H1 (cell line): Measurements from ENCODE around the gene OBP2B. TPM values are rescaled to one million over a fixed set of nuclear protein-coding genes. Genes with fewer than 3 reads are reported as not detected.

Experiments
- CTCF ChIA-PET: fragments of 300-600 bp; sonication (Branson Sonifier 250); formaldehyde crosslinking; loops from one replicate; lab custom pipeline; 2021; ENCODE audit not compliant: partially characterized antibody; lab: Charles Lee
- POLR2A ChIA-PET: fragments of 300-600 bp; sonication (Branson Sonifier 250); formaldehyde crosslinking; loops from one replicate; lab custom pipeline; 2021; ENCODE audit warnings: inconsistent platforms; ENCODE audit not compliant: partially characterized antibody; lab: Charles Lee
- DNase-seq, 2 experiments: peaks; one replicate each; pipeline versions ENCODE4 v3.0.0 to v3.0.0-alpha.2; 2010 to 2022; ENCODE audit warnings: low spot score in 2 of 2, low read depth in 1 of 2, mixed read lengths in 1 of 2
- FAIRE-seq: peaks from 2 replicates; lab custom pipeline; 2011; peaks lifted over from hg19 to GRCh38; lab: Jason Lieb, UNC
- H2AFZ ChIP-seq: 2 replicates; pipeline ENCODE4 v1.8.1; 2012; ENCODE audit warnings: low read length, inconsistent platforms
- H2AK5ac ChIP-seq: 2 replicates; pipeline ENCODE4 v1.6.1; 2013; ENCODE audit warnings: low read depth, low read length
- H2BK120ac ChIP-seq: replicated peaks from 2 replicates; pipeline ENCODE3; 2013; ENCODE audit warnings: low read depth, low read length, inconsistent platforms
- H2BK12ac ChIP-seq: 2 replicates; pipeline ENCODE4 v1.6.1; 2013; ENCODE audit warnings: low read depth, low read length
- H2BK15ac ChIP-seq: 2 replicates; pipeline ENCODE4 v1.6.1; 2013; ENCODE audit warnings: low read length
- H2BK20ac ChIP-seq: 2 replicates; pipeline ENCODE4 v1.6.1; 2013; ENCODE audit warnings: low read length
- H2BK5ac ChIP-seq: 2 replicates; pipeline ENCODE4 v1.6.1; 2013; ENCODE audit warnings: low read depth, low read length
- H3K14ac ChIP-seq: 2 replicates; pipeline ENCODE4 v1.6.1; 2013; ENCODE audit warnings: inconsistent platforms; ENCODE audit not compliant: insufficient read length
- H3K18ac ChIP-seq: 2 replicates; pipeline ENCODE4 v1.6.1; 2013; ENCODE audit warnings: low read length; ENCODE audit errors: extremely low read depth
- H3K23ac ChIP-seq: 2 replicates; pipeline ENCODE4 v1.6.1; 2013; ENCODE audit warnings: inconsistent platforms; ENCODE audit not compliant: insufficient read length
- H3K23me2 ChIP-seq: 2 replicates; pipeline ENCODE4 v1.6.1; 2013; ENCODE audit warnings: low read depth, low read length
- H3K27ac ChIP-seq: 2 replicates; pipeline ENCODE4 v1.6.1; 2011; ENCODE audit warnings: low read depth, low read length, inconsistent platforms
- H3K27me3 ChIP-seq, 4 experiments: replicated peaks in 1 of 4; 1 replicate in 1 of 4; 2 replicates in 3 of 4; pipeline versions ENCODE4 v1.6.1 to v1.8.1; 2011 to 2013; ENCODE audit warnings: low read length in 3 of 4, mild to moderate bottlenecking in 3 of 4, inconsistent platforms in 2 of 4, mixed read lengths in 2 of 4, moderate library complexity in 1 of 4; ENCODE audit not compliant: control insufficient read depth in 3 of 4, insufficient read depth in 3 of 4; ENCODE audit errors: extremely low read depth in 1 of 4
- H3K36me3 ChIP-seq, 4 experiments: 2 replicates each; pipeline versions ENCODE4 v1.6.1 to v1.8.1; 2011 to 2013; ENCODE audit warnings: mild to moderate bottlenecking in 4 of 4, low read length in 3 of 4, moderate library complexity in 2 of 4, control low read depth in 1 of 4, inconsistent platforms in 1 of 4; ENCODE audit not compliant: insufficient read depth in 4 of 4, control insufficient read depth in 2 of 4
- H3K4ac ChIP-seq: replicated peaks from 2 replicates; pipeline ENCODE3; 2013; ENCODE audit warnings: low read length, low read depth, mixed read lengths, inconsistent platforms; ENCODE audit not compliant: insufficient read length
- H3K4me1 ChIP-seq, 4 experiments: replicated peaks in 1 of 4; 1 replicate in 1 of 4; 2 replicates in 3 of 4; pipeline versions ENCODE4 v1.6.1 to v1.8.1; 2011 to 2013; ENCODE audit warnings: low read length in 3 of 4, inconsistent platforms in 2 of 4, mixed read lengths in 1 of 4; ENCODE audit not compliant: insufficient read depth in 4 of 4, control insufficient read depth in 3 of 4
- H3K4me2 ChIP-seq, 2 experiments: 2 replicates each; pipeline versions ENCODE4 v1.6.1 to v1.8.1; 2011 to 2013; ENCODE audit warnings: low read depth in 2 of 2, low read length in 2 of 2, control low read depth in 1 of 2, inconsistent platforms in 1 of 2, mild to moderate bottlenecking in 1 of 2; ENCODE audit not compliant: insufficient read depth in 1 of 2
- H3K4me3 ChIP-seq, 4 experiments: fragments of 200-600, 300-600 bp in 1 of 4; sonication (generic), shearing (Covaris generic), sonication (Bioruptor Twin) in 1 of 4; 2 replicates each; pipeline versions ENCODE4 v1.5.1 to v1.8.1; 2011 to 2016; ENCODE audit warnings: low read length in 4 of 4, low read depth in 3 of 4, control low read depth in 2 of 4, inconsistent platforms in 2 of 4, mild to moderate bottlenecking in 2 of 4, mixed read lengths in 1 of 4, moderate library complexity in 1 of 4; ENCODE audit not compliant: insufficient read depth in 2 of 4; ENCODE audit errors: extremely low read depth in 1 of 4
- H3K56ac ChIP-seq: replicated peaks from 2 replicates; pipeline ENCODE3; 2013; ENCODE audit warnings: low read depth, mild to moderate bottlenecking, mixed read lengths, low read length, inconsistent platforms; ENCODE audit not compliant: insufficient read length
- H3K79me1 ChIP-seq: 2 replicates; pipeline ENCODE4 v1.6.1; 2013; ENCODE audit warnings: low read depth, low read length, control low read depth
- H3K79me2 ChIP-seq, 2 experiments: 2 replicates each; pipeline versions ENCODE4 v1.6.1 to v1.8.1; 2012 to 2013; ENCODE audit warnings: low read length in 2 of 2, mild to moderate bottlenecking in 2 of 2, inconsistent platforms in 1 of 2; ENCODE audit not compliant: insufficient read depth in 2 of 2, control insufficient read depth in 1 of 2
- H3K9ac ChIP-seq, 4 experiments: replicated peaks in 1 of 4; 1 replicate in 1 of 4; 2 replicates in 3 of 4; pipeline versions ENCODE4 v1.6.1 to v1.8.1; 2011 to 2013; ENCODE audit warnings: low read depth in 3 of 4, low read length in 3 of 4, control low read depth in 2 of 4, mild to moderate bottlenecking in 2 of 4, moderate library complexity in 2 of 4, inconsistent platforms in 1 of 4; ENCODE audit errors: extremely low read depth in 1 of 4
- H3K9me3 ChIP-seq, 2 experiments: 2 replicates each; pipeline versions ENCODE4 v1.6.1 to v1.8.1; 2012 to 2013; ENCODE audit warnings: mild to moderate bottlenecking in 2 of 2, moderate library complexity in 2 of 2, control low read depth in 1 of 2, inconsistent platforms in 1 of 2, low read depth in 1 of 2, low read length in 1 of 2, mixed read lengths in 1 of 2; ENCODE audit not compliant: insufficient read depth in 2 of 2
- H4K20me1 ChIP-seq, 2 experiments: replicated peaks in 1 of 2; 2 replicates each; pipeline versions ENCODE3 to v1.8.1; 2011 to 2013; ENCODE audit warnings: inconsistent platforms in 2 of 2, low read length in 2 of 2, mild to moderate bottlenecking in 1 of 2; ENCODE audit not compliant: insufficient read depth in 2 of 2, control insufficient read depth in 1 of 2
- H4K5ac ChIP-seq: 2 replicates; pipeline ENCODE4 v1.6.1; 2013; ENCODE audit warnings: low read length, low read depth, mixed read lengths, inconsistent platforms; ENCODE audit not compliant: insufficient read length
- H4K8ac ChIP-seq: 2 replicates; pipeline ENCODE4 v1.8.0; 2013; ENCODE audit warnings: mild to moderate bottlenecking, moderate library complexity, low read length, inconsistent platforms; ENCODE audit not compliant: insufficient read depth; ENCODE audit errors: extremely low read depth
- H4K91ac ChIP-seq: replicated peaks from 2 replicates; pipeline ENCODE3; 2013; ENCODE audit warnings: low read length, mixed read lengths, inconsistent platforms; ENCODE audit not compliant: insufficient read length
- CEBPB ChIP-seq: IDR thresholded peaks from 2 replicates; pipeline ENCODE4 v1.6.1; 2012; ENCODE audit warnings: low read depth, low read length
- CHD1 ChIP-seq: IDR thresholded peaks from 2 replicates; pipeline ENCODE4 v1.6.1; 2012; ENCODE audit warnings: low read depth, low read length, improper control_type of control experiment
- CREB1 ChIP-seq: IDR thresholded peaks from 2 replicates; pipeline ENCODE4 v1.6.1; 2012; ENCODE audit warnings: inconsistent platforms
- EP300 ChIP-seq, 2 experiments: IDR thresholded peaks; 1 replicate in 1 of 2; 2 replicates in 1 of 2; pipeline ENCODE4 v1.6.1; 2011 to 2012; ENCODE audit warnings: low read depth in 2 of 2, low read length in 2 of 2, mild to moderate bottlenecking in 2 of 2, borderline replicate concordance in 1 of 2, inconsistent platforms in 1 of 2, moderate library complexity in 1 of 2
- HDAC2 ChIP-seq, 2 experiments: fragments of 300-600 bp in 1 of 2; sonication (generic) in 1 of 2; IDR thresholded peaks; 2 replicates each; pipeline ENCODE4 v1.6.1; 2011 to 2012; ENCODE audit warnings: low read depth in 2 of 2, low read length in 2 of 2, mild to moderate bottlenecking in 2 of 2, moderate library complexity in 2 of 2, borderline replicate concordance in 1 of 2, inconsistent platforms in 1 of 2
- NANOG ChIP-seq: IDR thresholded peaks from 2 replicates; pipeline ENCODE4 v1.6.1; 2011; ENCODE audit warnings: low read length, low read depth, mild to moderate bottlenecking, inconsistent platforms; ENCODE audit not compliant: insufficient read depth, poor library complexity, severe bottlenecking
- POLR2A ChIP-seq, 2 experiments: IDR thresholded peaks; 1 replicate in 1 of 2; 2 replicates in 1 of 2; pipeline ENCODE4 v1.6.1; 2011; ENCODE audit warnings: low read depth in 2 of 2, low read length in 2 of 2, mild to moderate bottlenecking in 2 of 2; ENCODE audit errors: control extremely low read depth in 1 of 2
- RFX5 ChIP-seq: IDR thresholded peaks from 2 replicates; pipeline ENCODE4 v1.6.1; 2011; ENCODE audit warnings: low read depth, low read length, improper control_type of control experiment, borderline replicate concordance
- RNF2 ChIP-seq: fragments of 200-900, 300-1000 bp; sonication (generic); IDR thresholded peaks from 2 replicates; pipeline ENCODE4 v1.7.1; 2016; ENCODE audit warnings: borderline replicate concordance, low read depth, mild to moderate bottlenecking, antibody characterized with exemption, low read length; ENCODE audit not compliant: poor library complexity, severe bottlenecking; ENCODE audit errors: missing control alignments
- SAP30 ChIP-seq: fragments of 300-600 bp; sonication (generic); IDR thresholded peaks from 2 replicates; pipeline ENCODE4 v1.7.1; 2012; ENCODE audit warnings: low read length, moderate library complexity, mild to moderate bottlenecking, inconsistent platforms; ENCODE audit not compliant: insufficient read depth, insufficient replicate concordance
- SIRT6 ChIP-seq: IDR thresholded peaks from one replicate; pipeline ENCODE4 v1.7.1; 2012; ENCODE audit warnings: low read length, inconsistent platforms
- SRF ChIP-seq: IDR thresholded peaks from 2 replicates; pipeline ENCODE4 v1.6.1; 2011; ENCODE audit warnings: mild to moderate bottlenecking, low read depth, low read length, moderate library complexity
- SUZ12 ChIP-seq: fragments of 200-600 bp; sonication (generic); IDR thresholded peaks from 2 replicates; pipeline ENCODE4 v1.6.1; 2012; ENCODE audit warnings: mild to moderate bottlenecking, inconsistent platforms, low read length, moderate library complexity, mixed read lengths
- TAF7 ChIP-seq: optimal IDR thresholded peaks from 2 replicates; pipeline ENCODE3; 2011; ENCODE audit warnings: low read depth, mild to moderate bottlenecking, inconsistent platforms, low read length, moderate library complexity, borderline replicate concordance
- WGBS, 2 experiments: shearing (Covaris generic) in 1 of 2; methylation state at CpG; one replicate each; pipeline versions ENCODE4 v1.1.6 to v1.1.7; 2013 to 2015; ENCODE audit warnings: low lambda C conversion rate in 2 of 2, mixed read lengths in 2 of 2, inconsistent platforms in 1 of 2, low coverage in 1 of 2, missing lambda C conversion rate in 1 of 2; ENCODE audit not compliant: insufficient replicate concordance in 2 of 2, insufficient coverage in 1 of 2, insufficient read length in 1 of 2; ENCODE audit errors: extremely low coverage in 1 of 2, missing lambda C conversion rate in 1 of 2; 5-methylcytosine and 5-hydroxymethylcytosine counted together
- polyA plus RNA-seq, 7 experiments: library from polyadenylated mRNA; depleted of rRNA in 3 of 7; stranded (reverse) in 5 of 7; unstranded in 2 of 7; fragments of >200 nt in 5 of 7; fragments of 200-250 nt in 2 of 7; gene quantifications; 1 replicate in 5 of 7; 2 replicates in 1 of 7; 4 replicates in 1 of 7; pipeline versions ENCODE4 v1.2.1 to v1.2.3, GENCODE V29; 2011 to 2013; ENCODE audit warnings: missing spikeins in 2 of 7, mixed read lengths in 2 of 7
- total RNA-seq: library from RNA; stranded (reverse); fragmentation: NEBNext Ultra II Directional; extraction: Animal tissue kit (Norgen Biotek cat#: 25700); gene quantifications from 2 replicates; pipeline ENCODE4 v1.2.1, GENCODE V29; 2021

Gene OBP2B
- total and polyA plus RNA-seq, 2 of the 8 experiments (the other 6 are each of a cell fraction or from before 2014, with no cell fraction given) = not detected

DNA sequence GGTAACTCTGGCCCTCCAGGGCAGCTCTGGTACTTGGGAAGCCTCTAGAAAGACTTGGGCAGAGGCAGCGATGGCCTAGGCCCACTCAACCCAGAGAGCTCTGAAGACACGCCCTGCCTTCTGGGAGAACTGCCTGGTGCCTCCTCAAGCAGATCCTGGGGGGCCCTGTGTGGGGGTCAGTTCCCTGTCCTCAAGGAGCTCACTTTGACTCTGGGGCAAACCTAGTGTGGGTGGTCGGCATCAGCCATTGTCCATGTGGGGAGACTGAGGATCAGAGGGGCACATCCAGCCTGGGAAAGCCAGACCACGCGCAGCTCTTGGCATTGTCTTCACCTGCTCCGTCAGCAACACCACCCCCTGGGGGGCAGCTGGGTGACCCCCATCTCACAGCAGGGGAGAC, 37.9 kb upstream of the OBP2B start:
- ChIA-PET CTCF (interaction anchor here (0.6 to 3.9 kb wide), 9 partner anchors 8 to 84 kb away, joined by 3 to 24 read pairs (median 3); no protein-coding TSS in a partner anchor), POLR2A (interaction anchor here (0.7 kb wide), 1 partner anchor 18 kb away, joined by 3 read pairs; no protein-coding TSS in a partner anchor)
- no peaks in the 10 kb centered on the region for H3K4me1 ChIP-seq
- H2BK12ac ChIP-seq = no peak overlapping the region
- no peak overlapping the region for H2AFZ ChIP-seq
- H4K5ac ChIP-seq = no peak overlapping the region
- H3K56ac ChIP-seq = no peak overlapping the region
- H3K18ac ChIP-seq = no peak overlapping the region
- no peak overlapping the region for H4K91ac ChIP-seq
- H4K20me1 ChIP-seq = no peaks in the 10 kb centered on the region
- no peak overlapping the region for H4K8ac ChIP-seq
- H3K23me2 ChIP-seq = no peaks in the 10 kb centered on the region
- no peak overlapping the region for H2BK5ac ChIP-seq
- no peaks in the 10 kb centered on the region for H3K9me3 ChIP-seq
- no peak overlapping the region for H3K4me3 ChIP-seq
- no peak overlapping the region for H2BK120ac ChIP-seq
- H3K14ac ChIP-seq = no peak overlapping the region
- no peak overlapping the region for H2AK5ac ChIP-seq
- H3K27me3 ChIP-seq = no peaks in the 10 kb centered on the region
- DNase-seq (peak in 1 of 2 experiments; percentile 38), FAIRE-seq (no peak)
- H3K27ac ChIP-seq = no peak overlapping the region
- 71% methylated on average over 6 of the region's 6 CpGs; no CpG with 5 or more reads in 1 of the 2 experiments for WGBS, 2 experiments
- H2BK20ac ChIP-seq = no peak overlapping the region
- H3K23ac ChIP-seq = no peak overlapping the region
- no peak overlapping the region for H3K4ac ChIP-seq
- no peak overlapping the region for H3K9ac ChIP-seq
- no peak overlapping the region for H3K4me2 ChIP-seq
- H3K79me1 ChIP-seq = no peaks in the 10 kb centered on the region
- H3K36me3 ChIP-seq = no peaks in the 10 kb centered on the region
- H2BK15ac ChIP-seq = no peak overlapping the region
- no peaks in the 10 kb centered on the region for H3K79me2 ChIP-seq
- TF ChIP-seq RNF2 (no peak), SAP30 (no peak), SIRT6 (no peak), CEBPB (no peak), EP300 (IDR thresholded peaks at IDR 0.05; ENCODE audit: borderline replicate concordance in 1 of 2, low read depth in 2 of 2, low read length in 2 of 2) (no peak), CREB1 (no peak), RFX5 (no peak), SRF (no peak), SUZ12 (no peak), HDAC2 (IDR thresholded peaks at IDR 0.05; ENCODE audit: borderline replicate concordance in 1 of 2, low read depth in 2 of 2, low read length in 2 of 2) (no peak), POLR2A (IDR thresholded peaks at IDR 0.05; ENCODE audit: control extremely low read depth in 1 of 2, low read depth in 2 of 2, low read length in 2 of 2) (no peak), NANOG (no peak), TAF7 (no peak), CHD1 (no peak)
